HL-60 (cell line): ENCODE data around the gene UBTD2.

Experiments
- CTCF ChIP-seq: IDR thresholded peaks from one replicate; pipeline ENCODE4 v1.5.1; 2011; ENCODE audit warnings: low read length, control low read depth, inconsistent platforms; ENCODE audit not compliant: insufficient read depth
- GABPA ChIP-seq: IDR thresholded peaks from 2 replicates; pipeline ENCODE4 v1.6.1; 2012; ENCODE audit warnings: low read depth
- POLR2AphosphoS5 ChIP-seq: IDR thresholded peaks from 2 replicates; pipeline ENCODE4 v1.6.1; 2012; ENCODE audit warnings: low read depth

GRCh38 chr5:172302047-172302710, 18.6 kb upstream of the UBTD2 start:
- TF ChIP-seq CTCF = no peak
- TF ChIP-seq POLR2AphosphoS5 = no peak
- TF ChIP-seq GABPA = no peak
